ENCODE results near the gene CHD2.

- TF ChIP-seq EP300 (IDR thresholded peaks at IDR 0.05) (no peak), CTCF (IDR thresholded peaks at IDR 0.05) (no peak), POLR2AphosphoS5 (IDR thresholded peaks at IDR 0.05) (no peak), POLR2A (IDR thresholded peaks at IDR 0.05) (no peak)
Measured at GRCh38 chr15:93031103-93031464, 131.0 kb downstream of the CHD2 start.

Measured in upper lobe of left lung (tissue), 4 donors.